Left ventricle myocardium superior (tissue), 1 donor: ENCODE results near the gene SPRY4. TPM values are rescaled to one million over a fixed set of nuclear protein-coding genes. Genes with fewer than 3 reads are reported as not detected.
"Not testable (repeated sequence)": the region's sequence is repeated elsewhere in the genome, so short reads cannot be mapped to it uniquely, and the experiment has no call there.

ENCODE experiments used
- ATAC-seq: fragments of 200-7000 bp; cut with Tn5 transposase; one replicate; pipeline ENCODE4 v1.9.1; 2020; ENCODE audit warnings: mild to moderate bottlenecking, moderate library complexity
- DNase-seq: peaks from one replicate; pipeline ENCODE4 v3.0.0-alpha.2; 2020
- intact Hi-C: fragments of 100-400 bp; cut with micrococcal nuclease; formaldehyde crosslinking; loops from one replicate; pipeline ENCODE4 v1.11.0; 2022
- long read RNA-seq: library from polyadenylated mRNA; unstranded; transcript quantifications from one replicate; pipeline ENCODE4 v2.0.0, GENCODE V29; 2021
- total RNA-seq: library from RNA; stranded (reverse); fragmentation: NEBNext Ultra II Directional; extraction: Animal tissue kit (Norgen Biotek cat#: 25700); gene quantifications from one replicate; pipeline ENCODE4 v1.2.1, GENCODE V29; 2021
- donor health status: DM: no; HTN: yes; CAD: no; lungs with severe emphysema.

SPRY4 gene
- 8.3 TPM for total RNA-seq
- long read RNA-seq, full-length matches to known transcripts = 1 of 1 reads
- long read RNA-seq, partial matches to known transcripts = 0 of 1 reads
- long read RNA-seq, other reads (novel, unspliced or antisense) = 0 of 1 reads

GRCh38 chr5:142324871-142325724 lies at the start of gene SPRY4:
TSS of gene SPRY4 (minus strand) at chr5:142325021. CDS start at chr5:142315108, 9,913 bp downstream.
- peak; percentile 95 for DNase-seq
- ATAC-seq = peak; percentile 80
- intact Hi-C loops = loop anchor here (10.0 kb wide), 2 partner anchors 170 to 220 kb away; no protein-coding TSS in a partner anchor

- DNase-seq (no peak), ATAC-seq (no peak)
- intact Hi-C loops = no loop called here
Observed at GRCh38 chr5:142368529-142368928, 43.7 kb upstream of the SPRY4 start.

- DNase-seq (no peak), ATAC-seq (no peak)
- intact Hi-C loops = no loop called here
Observed at GRCh38 chr5:142366007-142366406, 41.2 kb upstream of the SPRY4 start.

- intact Hi-C loops = no loop called here
- ATAC-seq (peak; percentile 29), DNase-seq (peak; percentile 72)
Observed at GRCh38 chr5:142364251-142365145, 39.7 kb upstream of the SPRY4 start.

- intact Hi-C loops = no loop called here
Observed at GRCh38 chr5:142363619-142363963, 38.8 kb upstream of the SPRY4 start.

GRCh38 chr5:142362193-142362592 lies 37.4 kb upstream of the SPRY4 start:
- intact Hi-C loops, ATAC-seq, DNase-seq: not testable (repeated sequence)

More at GRCh38 chr5:142363619-142363963, 38.8 kb upstream of the SPRY4 start:
- ATAC-seq (no peak), DNase-seq (no peak)

- ATAC-seq (no peak), DNase-seq (no peak)
- intact Hi-C loops = no loop called here
Observed at GRCh38 chr5:142360607-142361120, 35.8 kb upstream of the SPRY4 start.

- no peak for ATAC-seq
- intact Hi-C loops = no loop called here
- no peak for DNase-seq
Observed at GRCh38 chr5:142360051-142360498, 35.3 kb upstream of the SPRY4 start.

GRCh38 chr5:142358648-142359047 lies 33.8 kb upstream of the SPRY4 start:
- DNase-seq (no peak), ATAC-seq (no peak)
- intact Hi-C loops = no loop called here

- ATAC-seq (no peak), DNase-seq (no peak)
- intact Hi-C loops = no loop called here
Observed at GRCh38 chr5:142358121-142358520, 33.3 kb upstream of the SPRY4 start.

GRCh38 chr5:142357469-142358090 lies 32.8 kb upstream of the SPRY4 start:
- intact Hi-C loops = no loop called here
- DNase-seq (no peak), ATAC-seq (peak; percentile 3)

GRCh38 chr5:142356716-142357468 lies 32.1 kb upstream of the SPRY4 start:
- DNase-seq (peak; percentile 91), ATAC-seq (peak; percentile 92)
- intact Hi-C loops = no loop called here

- intact Hi-C loops = no loop called here
- DNase-seq (no peak), ATAC-seq (peak; percentile 18)
Observed at GRCh38 chr5:142356349-142356715, 31.5 kb upstream of the SPRY4 start.

GRCh38 chr5:142353071-142353472 lies 28.3 kb upstream of the SPRY4 start:
- ATAC-seq = no peak
- no peak for DNase-seq
- intact Hi-C loops = no loop called here

- no peak for DNase-seq
- ATAC-seq = no peak
- intact Hi-C loops = no loop called here
Observed at GRCh38 chr5:142350021-142350420, 25.2 kb upstream of the SPRY4 start.

GRCh38 chr5:142346706-142347105 lies 21.9 kb upstream of the SPRY4 start:
- DNase-seq (no peak), ATAC-seq (no peak)
- intact Hi-C loops = no loop called here

GRCh38 chr5:142344915-142345314 lies 20.1 kb upstream of the SPRY4 start:
- intact Hi-C loops, DNase-seq, ATAC-seq: not testable (repeated sequence)

GRCh38 chr5:142343531-142343930 lies 18.7 kb upstream of the SPRY4 start:
- intact Hi-C loops = no loop called here
- DNase-seq (no peak), ATAC-seq (no peak)
